Ishikawa (cell line): ENCODE measurements around the gene GRIN2A.

Experiments
- EGR1 ChIP-seq: IDR thresholded peaks from 2 replicates; pipeline ENCODE4 v1.6.1; 2012
- RAD21 ChIP-seq: IDR thresholded peaks from 2 replicates; pipeline ENCODE4 v1.6.1; 2012; ENCODE audit warnings: low read depth

- TF ChIP-seq EGR1: no peak
- TF ChIP-seq RAD21: no peak
These were observed 259.8 kb downstream of the GRIN2A start for GRCh38 chr16:9922441-9922840.
